ENCODE measurements around the gene DYRK2. TPM values are rescaled to one million over a fixed set of nuclear protein-coding genes. Genes with fewer than 3 reads are reported as not detected.

Gene DYRK2
- total and polyA plus RNA-seq, 2 experiments from 2014 or later: 7.4 to 20.3 TPM

DNA sequence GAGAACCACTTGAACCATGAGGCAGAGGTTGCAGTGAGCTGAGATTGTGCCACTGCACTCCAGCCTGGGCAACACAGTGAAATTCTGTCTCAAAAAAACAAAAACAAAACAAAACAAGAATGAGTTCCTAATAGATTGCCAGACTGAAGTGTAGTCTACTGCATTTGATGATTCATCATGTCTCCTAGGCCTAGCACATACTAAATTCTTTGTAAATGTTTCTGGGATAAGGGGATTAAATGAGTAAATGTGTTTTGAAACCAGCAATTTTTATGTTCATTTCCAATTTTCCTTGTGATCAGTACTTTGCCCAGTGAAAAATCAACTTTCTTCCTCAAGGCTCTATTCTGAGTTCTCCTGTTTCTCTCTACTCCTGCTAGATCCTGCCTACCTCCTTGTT lies 2.9 kb upstream of the DYRK2 start:
- TF ChIP-seq EZH2 (IDR thresholded peaks at IDR 0.05; ENCODE audit: insufficient read depth, poor library complexity, severe bottlenecking): no peak
- no peak for TF ChIP-seq EZH2phosphoT487 (IDR thresholded peaks at IDR 0.05; ENCODE audit: insufficient read depth, low read depth)
- peaks cover 7% of the 10 kb centered on the region for H3K4me1 ChIP-seq (ENCODE audit: insufficient read depth)
- H3K36me3 ChIP-seq (ENCODE audit: low read depth): no peaks in the 10 kb centered on the region
- no peaks in the 10 kb centered on the region for H4K20me1 ChIP-seq (ENCODE audit: insufficient read depth)
- peak overlapping the region; percentile 62 for H2AFZ ChIP-seq
- H3K9ac ChIP-seq: peak overlapping the region; percentile 65
- in situ Hi-C loops (cut with MboI): no loop called here
- H3K4me3 ChIP-seq: no peak overlapping the region
- H3K79me2 ChIP-seq (ENCODE audit: insufficient read depth): peaks cover 19% of the 10 kb centered on the region
- DNase-seq: peak; percentile 85
- no peaks in the 10 kb centered on the region for H3K27me3 ChIP-seq (replicated peaks; ENCODE audit: insufficient read depth)
- no peaks in the 10 kb centered on the region for H3K9me2 ChIP-seq (ENCODE audit: insufficient read depth)
- H3K27ac ChIP-seq: peak overlapping the region; percentile 82
- peaks cover 27% of the 10 kb centered on the region for H3F3A ChIP-seq (ENCODE audit: insufficient read depth)
- no peaks in the 10 kb centered on the region for H3K9me3 ChIP-seq (ENCODE audit: low read depth)
- H3K4me2 ChIP-seq (ENCODE audit: unreplicated experiment): peak overlapping the region; percentile 32

DNA sequence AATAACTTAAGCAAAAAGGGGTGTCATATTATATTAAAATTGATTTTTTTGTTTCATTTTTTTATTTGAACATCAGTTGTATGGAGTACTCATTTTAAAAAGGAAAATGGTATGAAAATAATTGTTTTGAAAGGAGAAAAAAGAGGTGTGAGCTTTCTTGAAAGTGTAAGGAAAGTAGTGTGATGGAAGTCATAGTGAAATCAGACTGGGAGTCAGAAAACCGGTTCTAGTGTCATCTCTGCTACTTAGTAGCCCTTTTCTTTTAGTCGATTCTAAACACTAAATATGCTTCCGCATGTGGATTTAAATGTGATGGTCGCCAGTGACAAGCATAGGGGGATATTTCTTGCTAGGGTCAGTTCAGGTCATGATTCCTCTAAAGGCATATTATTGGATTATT lies 1.8 kb upstream of the DYRK2 start:
- no peak for DNase-seq
- Histone ChIP-seq H3K9ac (no peak overlapping the region), H3K9me2 (ENCODE audit: insufficient read depth) (no peaks in the 10 kb centered on the region), H3F3A (ENCODE audit: insufficient read depth) (peaks cover 34% of the 10 kb centered on the region), H3K4me3 (no peak overlapping the region), H2AFZ (no peak overlapping the region), H3K9me3 (ENCODE audit: low read depth) (no peaks in the 10 kb centered on the region), H3K36me3 (ENCODE audit: low read depth) (no peaks in the 10 kb centered on the region), H3K4me1 (ENCODE audit: insufficient read depth) (peaks cover 17% of the 10 kb centered on the region), H3K27ac (no peak overlapping the region), H3K79me2 (ENCODE audit: insufficient read depth) (peaks cover 31% of the 10 kb centered on the region), H4K20me1 (ENCODE audit: insufficient read depth) (no peaks in the 10 kb centered on the region), H3K4me2 (ENCODE audit: unreplicated experiment) (no peak overlapping the region), H3K27me3 (replicated peaks; ENCODE audit: insufficient read depth) (no peaks in the 10 kb centered on the region)
- TF ChIP-seq EZH2phosphoT487 (IDR thresholded peaks at IDR 0.05; ENCODE audit: insufficient read depth, low read depth) (no peak), EZH2 (IDR thresholded peaks at IDR 0.05; ENCODE audit: insufficient read depth, poor library complexity, severe bottlenecking) (no peak)
- in situ Hi-C loops (cut with MboI): no loop called here
- WGBS, 2 experiments (ENCODE audit: low coverage in 1 of 2, low lambda C conversion rate in 2 of 2, missing lambda C conversion rate in 2 of 2): 90 to 91% methylated on average over 4 of the region's 4 CpGs

GRCh38 chr12:67647181-67647798 lies 1.3 kb upstream of the DYRK2 start:
- H3K27ac ChIP-seq: 0 out of 2 replicates have a peak overlapping the region, but pooled peaks have one; percentile 11
- H3K9me3 ChIP-seq (ENCODE audit: low read depth): no peaks in the 10 kb centered on the region
- no peak for TF ChIP-seq EZH2phosphoT487 (IDR thresholded peaks at IDR 0.05; ENCODE audit: insufficient read depth, low read depth)
- TF ChIP-seq EZH2 (IDR thresholded peaks at IDR 0.05; ENCODE audit: insufficient read depth, poor library complexity, severe bottlenecking): no peak
- peaks cover 36% of the 10 kb centered on the region for H3K79me2 ChIP-seq (ENCODE audit: insufficient read depth)
- no peaks in the 10 kb centered on the region for H3K9me2 ChIP-seq (ENCODE audit: insufficient read depth)
- no peaks in the 10 kb centered on the region for H4K20me1 ChIP-seq (ENCODE audit: insufficient read depth)
- H3K27me3 ChIP-seq (replicated peaks; ENCODE audit: insufficient read depth): no peaks in the 10 kb centered on the region
- no peak for DNase-seq
- no peaks in the 10 kb centered on the region for H3K36me3 ChIP-seq (ENCODE audit: low read depth)
- H2AFZ ChIP-seq: peak overlapping the region; percentile 81; the same call in 1 of the 2 replicates
- H3K4me2 ChIP-seq (ENCODE audit: unreplicated experiment): no peak overlapping the region
- WGBS, 2 experiments (ENCODE audit: low coverage in 1 of 2, low lambda C conversion rate in 2 of 2, missing lambda C conversion rate in 2 of 2): 82% methylated on average over 21 of the region's 21 CpGs
- H3K9ac ChIP-seq: peak overlapping the region; percentile 88; the same call in 1 of the 2 replicates
- peaks cover 34% of the 10 kb centered on the region for H3F3A ChIP-seq (ENCODE audit: insufficient read depth)
- no peak overlapping the region for H3K4me3 ChIP-seq
- H3K4me1 ChIP-seq (ENCODE audit: insufficient read depth): peaks cover 20% of the 10 kb centered on the region
- in situ Hi-C loops (cut with MboI): no loop called here

- 8% methylated on average over 30 to 41 of the region's 41 CpGs for WGBS, 2 experiments (ENCODE audit: low coverage in 1 of 2, low lambda C conversion rate in 2 of 2, missing lambda C conversion rate in 2 of 2)
- in situ Hi-C loops (cut with MboI): no loop called here
These were observed 585 bp upstream of the DYRK2 start for GRCh38 chr12:67647799-67648520.

More at GRCh38 chr12:67647799-67648520, 585 bp upstream of the DYRK2 start:
- Histone ChIP-seq H4K20me1 (ENCODE audit: insufficient read depth) (no peaks in the 10 kb centered on the region; the same call in 1 of the 2 replicates), H3K4me1 (ENCODE audit: insufficient read depth) (peaks cover 25% of the 10 kb centered on the region), H3K4me2 (ENCODE audit: unreplicated experiment) (peak overlapping the region; percentile 76), H3K27me3 (replicated peaks; ENCODE audit: insufficient read depth) (no peaks in the 10 kb centered on the region), H3K9ac (peak overlapping the region; percentile 88), H3K79me2 (ENCODE audit: insufficient read depth) (peaks cover 43% of the 10 kb centered on the region), H3K36me3 (ENCODE audit: low read depth) (no peaks in the 10 kb centered on the region), H2AFZ (peak overlapping the region; percentile 81), H3K4me3 (peak overlapping the region; percentile 88), H3K9me3 (ENCODE audit: low read depth) (no peaks in the 10 kb centered on the region), H3K9me2 (ENCODE audit: insufficient read depth) (no peaks in the 10 kb centered on the region), H3F3A (ENCODE audit: insufficient read depth) (peaks cover 34% of the 10 kb centered on the region), H3K27ac (peak overlapping the region; percentile 74)
- TF ChIP-seq EZH2 (IDR thresholded peaks at IDR 0.05; ENCODE audit: insufficient read depth, poor library complexity, severe bottlenecking): no peak
- no peak for TF ChIP-seq EZH2phosphoT487 (IDR thresholded peaks at IDR 0.05; ENCODE audit: insufficient read depth, low read depth)
- peak; percentile 93 for DNase-seq

Measured in GM23248 (cell line).